Amniotic stem cell (primary cell): Measurements from ENCODE around the gene KRT5.
"Not testable (repeated sequence)": the region's sequence is repeated elsewhere in the genome, so short reads cannot be mapped to it uniquely, and the experiment has no call there.

Experiments used
- DNase-seq: peaks from one replicate; lab custom pipeline; 2025; lab: John Stamatoyannopoulos, UW

Gene KRT5

DNA sequence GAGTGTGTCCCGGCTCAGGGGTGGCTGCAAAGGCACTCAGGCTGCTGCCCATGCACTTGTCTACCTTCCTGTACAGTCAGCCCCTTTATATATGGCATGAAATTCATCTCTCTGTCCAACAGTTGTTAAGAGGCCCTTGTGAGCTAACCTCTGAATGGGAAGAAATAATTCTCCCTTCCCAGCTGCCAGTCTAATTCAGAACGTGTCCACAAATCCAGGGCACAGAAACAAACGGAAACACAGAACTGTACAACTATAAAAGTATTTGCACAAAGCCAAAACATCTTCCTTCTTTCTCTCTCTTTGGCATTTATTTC lies 849 bp downstream of the KRT5 start:
- DNase-seq, result no peak

DNA sequence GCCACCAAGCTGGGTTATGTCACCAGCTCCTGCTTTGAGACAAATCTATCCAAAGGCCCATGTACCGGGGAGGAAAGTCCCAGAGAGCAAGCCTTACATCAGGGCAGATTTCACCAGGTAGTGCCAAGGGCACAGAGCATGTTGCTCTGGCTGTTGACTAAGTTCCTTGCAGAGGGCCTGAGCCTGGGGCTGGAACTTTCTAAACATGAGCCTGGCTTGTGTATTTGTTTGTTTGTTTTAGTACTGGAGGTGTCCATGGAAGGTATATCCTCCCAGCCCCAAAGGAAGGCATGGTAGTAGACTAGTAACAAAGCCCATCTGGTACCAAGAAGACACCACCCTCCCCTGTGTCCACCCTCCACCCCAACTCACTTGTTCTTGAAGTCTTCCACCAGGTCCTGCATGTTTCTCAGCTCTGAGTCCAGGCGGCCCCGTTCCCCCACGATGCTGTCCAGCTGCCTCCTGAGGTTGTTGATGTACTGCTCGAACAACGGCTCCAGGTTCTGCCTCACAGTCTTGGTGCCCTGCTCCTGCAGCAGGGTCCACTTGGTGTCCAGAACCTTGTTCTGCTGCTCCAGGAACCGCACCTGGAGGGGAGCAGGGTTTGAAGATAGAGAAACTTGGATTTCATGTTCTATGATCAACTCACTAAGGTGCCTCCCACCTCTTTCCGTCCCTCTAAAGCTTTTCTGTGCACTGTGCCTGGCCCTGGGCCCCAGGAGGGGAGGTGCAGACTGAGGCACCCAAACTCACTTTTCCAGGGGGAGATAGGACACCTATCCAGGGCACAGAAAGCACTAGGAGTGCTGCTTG lies 1.4 kb downstream of the KRT5 start:
- no peak for DNase-seq

DNA sequence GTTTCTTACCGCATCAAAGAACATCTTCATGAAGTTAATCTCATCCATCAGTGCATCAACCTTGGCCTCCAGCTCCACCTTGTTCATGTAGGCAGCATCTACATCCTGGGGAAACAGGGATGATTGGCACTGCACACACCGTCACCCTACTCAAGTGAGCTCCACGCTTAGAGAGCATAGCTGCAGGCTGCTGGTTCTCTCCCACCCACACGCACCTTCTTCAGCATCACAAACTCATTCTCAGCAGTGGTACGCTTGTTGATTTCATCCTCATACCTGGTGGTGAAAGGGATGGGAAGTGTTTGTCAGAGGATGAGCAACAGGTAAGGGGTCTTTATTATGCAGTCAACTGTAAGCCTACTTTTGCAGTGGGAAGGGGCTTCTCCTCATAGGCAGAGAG lies 2.3 kb downstream of the KRT5 start:
- DNase-seq, result no peak

DNA sequence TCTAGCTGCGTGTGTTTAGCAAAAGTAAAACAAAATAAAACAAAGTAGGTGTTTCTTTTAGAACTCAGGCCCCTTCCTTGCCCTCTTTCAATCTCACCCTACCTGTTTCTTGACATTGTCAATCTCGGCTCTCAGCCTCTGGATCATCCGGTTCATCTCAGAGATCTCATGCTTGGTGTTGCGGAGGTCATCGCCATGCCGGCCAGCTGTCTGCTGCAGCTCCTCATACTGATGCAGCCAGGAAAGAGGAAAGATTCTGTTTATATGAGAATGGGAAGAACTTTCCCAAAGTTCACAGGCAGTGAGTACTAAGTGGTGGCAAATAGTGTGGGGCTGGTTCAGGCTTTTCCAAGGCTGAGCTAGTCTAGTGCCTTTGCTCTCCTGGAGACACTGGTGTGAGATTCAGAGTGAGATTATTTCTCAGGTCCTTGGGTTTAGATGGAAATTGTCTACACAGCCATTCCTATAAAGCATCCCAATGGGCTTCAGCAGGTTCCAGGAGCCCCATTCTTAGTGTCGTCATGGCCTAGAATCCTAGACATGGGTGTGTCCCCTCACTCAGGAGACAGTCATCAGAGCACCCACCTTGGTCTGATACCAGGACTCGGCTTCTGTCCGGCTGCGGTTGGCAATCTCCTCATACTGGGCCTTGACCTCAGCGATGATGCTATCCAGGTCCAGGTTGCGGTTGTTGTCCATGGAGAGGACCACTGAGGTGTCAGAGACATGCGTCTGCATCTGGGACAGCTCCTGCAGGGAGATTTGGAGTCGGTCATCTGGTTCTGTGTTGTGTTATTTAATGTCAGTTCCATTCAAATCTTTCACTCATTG lies 3.0 kb downstream of the KRT5 start:
- no peak for DNase-seq

DNA sequence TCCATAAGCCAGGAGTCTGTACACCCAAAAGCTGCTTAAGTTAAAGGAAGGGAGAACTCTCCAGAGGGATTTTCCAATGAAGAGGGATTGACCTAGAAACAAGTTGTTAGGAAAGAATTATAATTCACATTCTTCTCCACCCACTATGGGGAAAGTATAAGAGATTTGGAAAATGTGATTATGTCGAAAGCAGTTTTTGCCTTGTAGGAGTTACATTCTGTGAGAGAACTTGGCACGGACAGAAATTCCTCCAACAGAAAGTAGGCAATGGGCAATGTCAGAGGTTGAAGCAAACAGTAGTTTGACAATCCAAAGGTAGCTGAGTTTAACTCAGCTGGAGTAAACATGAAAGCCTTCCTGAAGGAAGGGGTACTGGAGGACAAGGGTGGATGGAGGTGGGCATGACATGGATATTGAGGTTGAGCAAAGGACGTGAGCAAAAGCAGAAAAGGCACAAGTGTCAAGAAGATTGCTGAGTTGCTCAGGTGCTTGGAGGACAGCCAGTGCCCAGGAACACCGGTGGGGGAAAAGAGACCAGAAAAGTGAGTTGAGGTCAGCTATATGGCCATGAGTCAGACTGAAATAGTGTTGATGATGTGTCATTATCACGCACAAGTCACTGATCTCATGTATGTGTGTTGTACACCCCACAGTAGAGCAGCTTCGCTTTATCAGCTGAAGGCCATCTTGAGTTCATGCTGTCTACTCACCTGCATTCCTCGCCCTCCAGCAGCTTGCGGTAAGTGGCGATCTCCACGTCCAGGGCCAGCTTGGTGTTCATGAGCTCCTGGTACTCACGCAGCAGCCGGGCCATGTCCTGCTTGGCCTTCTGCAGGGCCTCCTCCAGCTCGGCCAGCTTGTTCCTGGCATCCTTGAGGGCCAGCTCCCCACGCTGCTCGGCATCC lies 4.0 kb downstream of the KRT5 start:
- no peak for DNase-seq

DNA sequence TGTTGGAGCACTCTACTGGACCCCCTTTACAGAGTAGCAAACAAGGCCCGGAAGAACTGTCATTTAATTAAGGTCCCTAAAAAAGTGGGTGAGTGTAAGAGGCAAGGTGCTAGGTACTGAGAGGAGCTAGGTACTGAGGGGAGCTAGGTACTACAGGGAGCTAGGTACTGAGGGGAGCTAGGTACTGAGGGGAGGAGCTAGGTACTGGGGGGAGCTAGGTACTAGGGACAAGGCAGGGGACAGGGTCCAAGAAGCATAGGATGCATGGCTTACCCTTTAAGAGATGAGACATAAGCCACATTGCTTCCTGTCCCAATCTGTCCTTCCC lies 4.9 kb downstream of the KRT5 start:
- no peak for DNase-seq

DNA sequence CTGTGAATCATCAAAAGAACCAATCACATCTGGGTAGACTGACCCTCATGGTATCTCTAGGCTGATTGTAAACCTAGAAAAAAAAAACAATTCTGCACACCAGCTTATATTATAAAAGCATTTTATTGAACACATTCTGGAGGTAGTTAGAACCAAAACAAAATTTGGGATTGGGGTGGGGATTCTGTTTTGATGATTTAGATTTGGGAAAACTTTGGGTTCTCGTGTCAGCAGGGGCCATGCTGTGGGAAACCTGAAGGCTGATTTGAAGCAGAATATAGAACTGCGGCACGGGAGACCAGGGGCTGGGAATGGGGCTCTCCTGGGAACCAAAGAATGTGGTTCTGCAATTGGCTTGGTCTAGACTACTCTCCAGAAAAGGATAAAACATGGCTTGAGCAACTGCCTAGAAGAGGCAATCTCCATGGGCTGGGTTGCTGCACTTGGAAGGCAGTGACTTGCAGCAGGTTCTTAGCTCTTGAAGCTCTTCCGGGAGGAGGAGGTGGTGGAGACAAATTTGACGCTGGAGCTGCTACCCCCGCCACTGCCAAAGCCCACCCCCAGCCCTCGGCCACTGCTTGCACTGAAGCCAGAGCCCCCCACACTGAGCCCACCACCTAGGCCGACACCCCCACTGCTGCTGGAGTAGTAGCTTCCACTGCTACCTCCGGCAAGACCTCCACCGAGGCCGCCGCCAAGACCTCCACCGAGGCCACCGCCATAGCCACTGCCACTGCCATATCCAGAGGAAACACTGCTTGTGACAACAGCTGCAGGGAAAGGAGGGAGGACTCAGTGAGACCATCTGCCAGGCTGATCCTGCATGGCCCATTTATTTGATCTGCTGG lies 5.5 kb downstream of the KRT5 start:
- no peak for DNase-seq

DNA sequence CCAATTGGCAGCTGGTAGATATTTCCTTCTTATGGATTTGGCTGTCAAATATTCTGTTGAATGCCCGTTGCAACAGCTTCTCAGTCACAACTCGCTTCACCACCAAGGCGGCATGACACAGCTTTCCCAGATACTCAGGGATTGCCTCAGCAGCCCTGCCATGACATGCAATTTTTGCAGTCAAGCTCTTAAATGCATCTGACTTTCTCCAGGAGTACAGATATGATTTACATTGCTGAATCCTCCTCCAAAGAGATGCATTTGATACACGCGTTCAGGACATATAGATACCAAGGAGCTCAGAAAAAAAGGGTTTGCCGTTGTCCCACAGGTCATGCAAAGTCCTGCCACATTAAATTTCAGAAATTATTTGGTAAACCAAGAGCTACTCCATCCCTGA lies 6.5 kb downstream of the KRT5 start:
- DNase-seq, result no peak

DNA sequence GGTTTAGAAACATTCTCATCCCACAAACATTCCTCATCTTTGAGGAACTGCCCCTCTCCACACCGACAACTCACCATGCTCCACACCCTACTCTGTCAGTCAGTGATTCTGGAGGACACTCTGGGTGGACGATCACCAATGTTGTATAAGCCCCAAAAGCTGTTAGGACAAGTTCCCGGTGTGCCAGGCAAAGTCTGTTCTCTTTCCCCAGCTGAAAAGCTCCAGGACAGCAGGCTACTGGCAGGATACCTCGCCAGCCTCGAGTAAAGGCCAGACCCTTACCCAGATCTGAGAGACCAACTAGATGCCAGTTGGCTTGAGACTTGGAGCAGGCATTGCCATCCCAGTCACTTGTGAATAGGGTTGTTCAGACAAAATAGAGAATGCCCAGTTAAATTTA lies 12.0 kb downstream of the KRT5 start:
- DNase-seq, result no peak

DNA sequence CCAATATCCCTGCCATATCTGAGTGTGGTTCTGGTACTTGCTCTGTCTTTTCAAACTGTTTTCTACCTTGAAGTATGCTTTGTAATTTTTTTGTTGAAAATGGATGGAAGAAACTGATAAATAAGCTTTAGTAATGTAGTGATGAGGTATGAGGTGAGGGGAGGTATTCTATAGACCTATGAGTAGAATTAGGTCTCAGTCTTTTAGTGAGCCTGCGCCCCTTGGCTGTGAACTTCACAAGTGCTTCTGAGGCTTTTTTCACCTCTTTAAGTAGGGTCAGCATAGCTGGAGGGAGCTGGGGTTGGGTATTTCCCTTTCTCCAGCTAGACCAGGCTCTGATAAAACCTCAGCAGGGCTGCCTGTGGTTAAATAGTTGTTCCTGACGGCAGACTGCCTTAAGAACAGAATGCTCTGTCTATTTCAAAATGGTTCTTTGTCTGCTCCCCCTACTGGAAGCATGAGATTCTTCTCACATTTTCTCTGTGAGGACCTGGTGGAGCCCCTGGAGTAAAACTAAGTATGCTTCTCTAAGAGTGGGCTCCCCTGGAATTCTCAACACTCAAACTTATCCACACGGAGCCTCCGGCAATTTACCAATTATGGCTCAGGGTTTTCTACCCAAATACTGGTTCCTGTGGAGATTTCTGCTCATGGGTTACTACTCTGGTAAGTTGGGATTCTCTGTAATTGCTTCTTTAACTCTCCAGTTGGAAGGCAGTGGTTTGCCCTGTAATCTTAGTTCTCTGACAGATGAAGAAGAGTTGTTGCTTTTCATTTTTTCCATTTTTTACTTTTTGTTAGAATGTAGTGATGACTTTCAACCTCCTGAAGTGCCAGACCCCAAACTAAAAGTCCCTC lies 13.1 kb downstream of the KRT5 start:
- no peak for DNase-seq

DNA sequence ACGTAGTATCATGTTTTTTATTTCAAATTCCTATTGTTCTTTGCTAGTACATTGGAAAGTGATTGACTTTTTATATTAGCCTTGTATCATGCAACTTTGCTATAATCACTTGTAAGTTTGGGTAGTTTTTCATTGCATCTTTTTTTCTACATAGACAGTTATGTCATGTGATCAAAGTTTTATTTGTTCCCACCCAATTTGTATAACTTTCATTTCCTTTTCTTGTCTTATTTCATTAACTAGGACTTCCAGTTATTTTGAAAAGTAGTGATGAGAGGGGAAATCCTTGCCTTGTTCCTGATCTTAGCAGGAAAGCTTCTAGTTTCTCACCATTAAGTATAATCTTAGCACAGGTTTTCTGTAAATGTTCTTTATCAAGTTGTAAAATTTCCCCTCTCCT lies 17.3 kb downstream of the KRT5 start:
- DNase-seq, result no peak

DNA sequence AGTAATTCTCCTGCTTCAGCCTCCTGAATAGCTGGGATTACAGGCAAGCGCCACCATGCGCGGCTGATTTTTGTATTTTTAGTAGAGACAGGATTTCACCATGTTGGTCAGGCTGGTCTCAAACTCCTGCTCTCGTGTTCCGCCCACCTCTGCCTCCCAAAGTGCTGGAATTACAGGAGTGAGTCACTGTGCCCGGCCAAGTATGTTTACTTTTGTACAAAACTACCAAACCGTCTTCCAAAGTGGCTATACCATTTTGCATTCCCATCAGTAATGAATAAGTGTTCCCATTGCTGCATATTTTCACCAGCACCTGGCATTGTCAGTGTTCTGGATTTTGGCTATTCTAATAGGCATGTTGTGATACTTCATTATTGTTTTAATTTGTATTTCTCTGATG lies 18.7 kb downstream of the KRT5 start:
- DNase-seq, result no peak

DNA sequence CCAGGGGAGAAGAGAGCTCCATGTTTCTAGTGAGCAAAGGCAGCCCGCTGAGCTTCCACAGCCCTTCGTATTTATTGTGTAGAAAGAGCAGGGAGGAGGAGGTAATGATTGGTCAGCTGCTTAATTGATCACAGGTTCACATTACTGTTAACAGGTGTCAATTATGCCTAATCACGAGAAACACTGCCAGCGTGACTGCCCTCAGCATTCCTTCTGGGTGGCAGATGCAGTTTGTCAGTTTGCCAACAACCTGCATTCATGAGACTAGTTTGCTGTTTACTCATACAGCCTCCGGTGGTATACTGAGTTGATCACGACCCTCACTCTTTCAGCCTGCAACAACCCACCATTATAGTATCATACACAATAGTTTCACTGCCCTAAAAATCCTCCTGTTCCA lies 19.6 kb downstream of the KRT5 start:
- DNase-seq, result not testable (repeated sequence)

DNA sequence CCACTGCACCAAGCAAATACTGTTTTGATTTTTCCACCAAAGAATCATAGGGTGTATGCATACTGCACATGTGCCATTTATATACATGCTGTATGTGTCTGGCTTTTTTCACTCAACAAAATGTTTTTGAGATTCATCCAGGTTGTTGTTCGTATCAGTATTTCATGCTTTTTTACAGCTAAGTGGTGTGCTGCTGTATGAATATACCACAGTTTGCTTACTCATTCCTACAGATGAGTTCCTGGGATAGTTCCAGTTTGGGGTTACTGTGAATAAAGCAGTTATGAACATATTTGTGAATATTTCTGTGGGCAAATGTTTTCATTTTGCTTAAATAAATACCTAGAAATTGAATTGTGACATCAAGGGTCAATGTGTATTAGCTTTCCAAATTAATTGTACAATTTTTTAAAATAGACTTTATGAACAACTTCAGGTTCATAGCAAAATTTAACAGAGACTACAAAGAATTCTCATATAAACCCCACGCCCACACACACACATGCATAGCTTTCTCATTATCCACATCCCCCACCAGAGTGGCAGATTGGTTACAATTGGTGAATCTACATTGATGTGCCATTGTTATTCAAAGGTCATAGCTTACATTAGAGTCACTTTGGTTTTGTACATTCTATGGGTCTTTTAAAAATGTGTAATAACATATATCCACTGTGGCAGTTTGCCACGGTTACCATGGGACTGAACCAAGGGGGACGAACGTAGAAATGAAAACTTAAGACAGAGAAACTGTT lies 20.2 kb downstream of the KRT5 start:
- DNase-seq, result no peak

DNA sequence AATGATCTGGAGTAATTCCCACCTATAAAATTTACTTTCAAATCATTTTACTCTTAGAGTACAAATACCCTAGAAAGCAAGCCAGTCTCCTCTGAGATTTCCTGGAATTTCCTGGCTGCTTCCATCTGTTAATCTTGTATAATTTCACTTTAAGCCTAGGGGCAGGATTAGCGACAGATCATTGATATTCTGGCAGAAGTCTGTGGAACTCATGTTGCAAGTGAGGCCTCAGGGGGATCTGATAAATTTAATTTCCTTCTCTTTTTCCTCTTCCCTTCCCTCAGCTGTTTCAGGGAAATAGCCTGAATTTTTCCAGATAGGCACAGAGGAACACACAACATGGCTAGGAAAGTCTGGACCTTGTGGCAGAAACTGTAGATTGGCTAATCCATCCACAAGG lies 21.2 kb downstream of the KRT5 start:
- no peak for DNase-seq

DNA sequence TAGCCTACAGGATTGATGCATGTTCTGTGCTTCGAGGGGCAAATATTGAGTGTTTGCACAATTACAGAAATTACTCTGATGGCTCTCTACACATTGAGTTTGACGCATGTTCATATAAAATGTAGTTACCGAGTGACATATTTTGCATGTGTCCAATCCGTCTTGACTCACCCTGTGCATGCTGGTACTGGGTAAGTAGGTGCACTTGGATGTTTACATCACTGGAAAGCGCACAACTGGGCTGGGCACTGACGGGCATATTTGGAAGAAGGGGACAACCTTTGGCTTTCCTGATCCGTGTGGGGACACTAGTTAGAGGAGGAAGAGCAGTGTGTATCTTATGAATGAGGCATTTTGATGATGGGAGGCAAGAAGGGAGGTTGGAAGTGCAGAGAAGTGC lies 22.2 kb downstream of the KRT5 start:
- DNase-seq, result no peak

DNA sequence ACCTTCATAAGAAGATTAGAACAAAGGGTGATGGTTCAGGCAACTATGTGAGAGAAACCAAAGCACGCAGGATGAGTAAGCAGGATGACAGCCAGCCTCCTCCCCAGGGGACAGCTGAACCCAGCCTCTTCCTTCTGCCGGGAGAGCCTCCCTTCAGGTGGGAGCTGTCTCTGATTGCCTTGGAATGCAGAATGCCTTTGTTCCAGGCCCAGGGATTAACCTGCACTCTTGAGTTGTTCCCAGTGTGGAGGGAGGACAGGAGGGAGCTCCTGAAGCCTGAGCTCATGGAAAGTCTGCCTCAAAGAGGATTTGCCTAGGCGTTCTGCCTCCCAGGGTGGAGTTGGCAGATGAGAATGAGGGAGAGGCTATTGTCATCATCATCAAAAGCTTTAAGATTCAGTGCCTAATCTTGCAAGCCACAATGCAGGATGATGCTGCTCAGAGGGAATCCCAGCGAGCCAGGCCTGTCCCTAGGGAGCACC lies 23.6 kb downstream of the KRT5 start:
- DNase-seq, result no peak

DNA sequence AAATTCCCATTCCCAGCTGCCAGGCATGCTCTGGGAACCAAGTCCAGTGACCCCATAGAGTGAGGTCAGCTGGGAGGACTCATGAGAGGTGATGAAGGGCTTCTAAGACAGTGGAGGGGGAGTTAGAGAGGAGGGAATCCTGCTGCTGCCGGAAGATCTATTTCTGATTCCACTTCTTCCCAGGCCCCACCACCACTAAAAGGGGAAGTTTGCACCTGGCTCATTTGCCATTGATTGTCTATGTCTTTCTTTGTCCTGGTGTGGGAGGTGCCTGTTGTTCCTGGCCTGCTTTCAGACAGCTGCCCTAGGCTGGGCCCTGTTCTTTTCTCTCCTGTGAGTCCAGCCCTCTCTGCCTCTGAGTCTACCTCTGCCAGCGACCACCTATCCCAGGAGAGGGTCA lies 24.1 kb downstream of the KRT5 start:
- DNase-seq, result no peak

DNA sequence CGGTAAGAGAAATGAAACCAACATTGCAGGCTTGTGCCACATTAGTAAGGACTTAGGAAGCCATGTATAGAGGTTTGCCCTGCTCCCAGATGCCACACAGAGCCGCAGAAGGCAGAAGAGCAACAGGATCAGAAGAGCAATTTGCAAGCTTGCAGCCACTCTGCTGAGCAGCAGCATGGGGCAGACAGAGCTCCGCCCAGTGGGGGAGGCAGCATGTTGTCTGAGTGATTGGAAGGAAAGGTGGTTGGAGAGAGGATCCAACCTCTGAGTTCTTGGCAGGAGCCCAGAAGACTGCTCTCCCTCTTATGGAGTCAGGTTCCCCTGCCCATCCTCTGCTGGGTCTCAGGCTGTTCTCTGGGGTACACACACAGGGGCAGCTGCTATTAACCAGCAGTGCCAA lies 24.8 kb downstream of the KRT5 start:
- no peak for DNase-seq

DNA sequence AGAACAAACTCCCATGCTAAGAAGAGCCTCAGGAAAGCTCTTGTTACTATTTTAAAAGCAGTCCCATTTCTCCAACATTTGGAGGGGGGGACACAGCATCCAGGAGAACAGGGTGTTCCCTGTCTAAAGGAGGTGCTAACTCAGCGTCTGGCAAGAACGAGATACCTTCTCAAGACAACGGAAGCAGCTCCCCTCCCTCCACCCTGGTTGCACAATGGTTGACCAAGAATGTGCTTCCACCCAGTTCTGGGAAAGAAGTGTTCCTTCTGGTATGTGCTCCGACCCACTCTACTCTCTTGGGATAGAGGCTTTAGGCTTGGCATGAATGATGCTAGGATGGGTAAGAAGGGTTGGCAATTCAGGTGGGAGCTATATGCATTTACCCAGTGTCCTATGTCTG lies 25.7 kb downstream of the KRT5 start:
- no peak for DNase-seq
